NOMO-1 treated with dmso at 0.1 percent for 144 hours (cell line): ENCODE data around the gene TAF1B.

Source experiments
- DNase-seq: peaks from one replicate; lab custom pipeline; 2025; ENCODE audit not compliant: unreplicated experiment; lab: John Stamatoyannopoulos, UW

TAF1B gene

DNA sequence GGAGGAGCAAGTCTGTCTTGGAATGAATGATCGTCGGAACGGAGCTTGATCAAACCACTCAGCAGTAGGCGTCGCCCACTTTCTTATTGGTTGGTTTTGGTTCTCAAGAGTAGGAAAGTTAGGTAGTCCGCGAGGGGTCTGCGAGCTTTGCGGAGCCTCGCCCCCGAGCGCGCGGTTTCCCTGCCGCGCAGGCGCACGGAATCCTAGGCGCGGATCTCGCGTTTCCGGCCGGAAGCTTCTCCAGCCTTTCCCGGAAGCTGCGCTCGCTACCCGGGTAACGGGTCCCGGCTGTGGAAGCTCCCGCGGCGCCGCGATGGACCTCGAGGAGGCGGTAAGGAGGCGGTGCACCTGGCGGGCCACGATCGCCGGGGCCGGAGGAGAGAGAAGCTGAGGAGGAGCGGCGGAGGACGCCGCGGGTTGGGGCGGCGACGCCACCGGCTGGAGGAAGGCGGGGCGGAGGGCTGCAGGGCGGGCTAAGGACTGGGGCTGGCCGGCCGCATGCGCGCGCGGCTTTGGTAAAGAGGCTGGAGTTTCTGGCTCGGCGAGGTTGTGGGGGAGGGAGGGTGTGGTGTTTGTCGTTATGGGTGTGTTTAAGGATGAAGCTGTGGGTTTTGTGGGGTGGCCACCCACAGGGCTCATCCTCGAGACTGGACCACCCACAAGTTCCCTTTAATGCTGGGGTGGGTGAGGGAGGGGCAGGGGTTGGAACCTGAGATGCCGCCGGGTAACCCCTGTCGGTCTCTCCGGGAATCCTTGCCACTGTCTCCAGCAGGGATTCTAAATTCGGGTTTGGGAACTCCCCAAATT is at the start of gene TAF1B:
Gene TAF1B (plus strand): TSS at position 246 of the 807 bp plus-strand sequence. CDS start 68 bp downstream, at position 314.
- DNase-seq, result peak; percentile 94

DNA sequence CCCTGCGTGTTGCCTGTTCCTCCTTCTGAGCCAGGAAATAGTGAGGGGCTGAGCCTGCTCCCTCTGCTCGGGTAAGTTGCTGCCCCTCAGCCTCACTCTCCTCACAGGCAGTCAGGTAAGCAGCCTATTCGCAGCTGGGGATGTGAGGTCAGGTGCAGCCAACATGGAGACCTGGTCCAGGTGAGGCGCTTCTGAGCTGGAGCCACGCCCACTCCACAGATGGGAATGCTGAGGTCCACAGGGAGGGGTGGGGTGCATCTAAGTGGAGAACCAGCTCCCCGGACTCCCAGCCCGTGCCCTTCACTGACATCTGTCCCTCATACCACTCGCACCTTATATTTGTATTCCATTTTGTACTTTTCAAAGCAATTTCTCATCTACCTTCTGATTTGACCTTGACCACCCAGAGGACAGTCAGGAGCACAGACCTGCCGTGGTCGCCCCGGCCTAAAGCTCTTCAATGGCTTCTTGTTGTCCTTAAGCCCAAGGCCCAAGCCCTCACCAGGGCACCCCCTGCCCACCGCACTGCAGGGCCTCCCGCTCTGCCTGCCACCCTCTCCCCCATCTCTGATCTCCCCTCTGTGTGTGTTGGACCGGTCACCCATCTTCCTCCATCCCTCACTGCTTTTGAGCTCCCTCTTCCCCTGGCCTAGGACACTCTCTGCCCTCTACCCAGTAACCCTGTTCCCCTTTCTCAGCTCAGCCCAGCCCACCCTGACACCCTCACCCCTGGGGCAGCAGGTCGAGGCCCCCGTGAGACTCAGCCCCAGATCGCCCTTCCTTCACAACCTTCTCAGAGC is 49.2 kb upstream of the TAF1B start:
- DNase-seq, result no peak

DNA sequence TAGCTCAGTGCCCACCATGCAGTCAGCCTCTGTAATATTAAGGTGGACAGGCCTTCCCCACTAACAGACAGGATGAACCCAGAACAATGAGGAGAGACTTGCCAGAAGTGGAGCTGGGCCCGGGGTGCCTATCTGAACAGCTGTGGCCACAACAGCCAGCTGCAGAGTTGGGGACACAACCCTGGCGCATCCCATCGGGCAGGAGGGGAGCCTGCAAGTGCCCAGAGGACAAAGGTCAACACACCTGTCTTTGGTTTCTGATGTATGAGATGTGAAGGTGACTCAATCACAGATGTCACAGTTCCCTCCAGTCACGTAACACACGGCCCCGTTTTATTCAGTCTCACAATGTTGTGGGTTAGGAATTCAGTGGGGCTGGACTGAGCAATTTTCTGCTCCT is 48.2 kb upstream of the TAF1B start:
- no peak for DNase-seq

DNA sequence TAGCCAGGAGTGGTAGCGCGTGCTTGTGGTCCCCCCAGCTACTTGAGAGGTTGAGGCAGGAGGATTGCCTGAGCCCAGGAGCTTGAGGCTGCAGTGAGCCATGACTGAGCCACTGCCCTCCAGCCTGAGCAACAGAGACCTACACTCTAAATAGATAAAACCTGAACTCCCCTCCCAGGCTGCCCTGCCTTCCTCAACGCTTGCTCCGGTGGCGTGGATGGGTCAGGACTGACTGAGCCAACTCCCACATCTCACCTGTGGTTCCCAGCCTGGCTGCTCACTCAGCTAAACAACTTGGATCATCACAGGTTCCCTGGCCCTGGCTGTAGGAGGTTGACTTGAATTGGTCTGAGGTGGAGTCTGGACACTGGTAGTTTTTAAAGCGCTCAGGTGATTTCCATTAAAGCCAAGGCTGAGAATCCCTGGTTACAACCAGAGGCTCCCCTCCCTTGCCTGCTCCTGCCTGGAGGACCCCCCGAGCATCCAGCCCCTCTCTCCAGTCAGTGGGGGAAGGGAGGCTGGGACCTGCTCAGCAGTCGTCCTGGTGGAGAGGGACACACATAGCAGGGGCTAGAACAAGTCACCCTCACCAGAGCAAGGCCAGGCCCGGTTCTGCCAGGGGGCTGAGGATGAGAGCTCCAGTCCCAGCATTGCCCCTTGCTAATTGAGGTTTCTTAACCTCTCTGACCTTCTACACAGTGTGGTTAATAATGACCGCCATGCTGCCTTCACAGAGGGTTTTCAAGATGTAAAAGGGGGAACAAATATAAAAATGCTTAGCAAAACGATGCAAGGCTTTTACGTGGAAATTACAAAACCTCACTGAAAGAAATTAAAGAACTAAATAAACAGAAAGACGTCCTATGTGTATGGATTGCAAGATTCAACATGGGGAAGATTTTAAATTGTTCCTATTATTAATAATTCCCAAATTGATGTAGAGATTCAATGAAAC is 46.9 kb upstream of the TAF1B start:
- DNase-seq, result no peak

DNA sequence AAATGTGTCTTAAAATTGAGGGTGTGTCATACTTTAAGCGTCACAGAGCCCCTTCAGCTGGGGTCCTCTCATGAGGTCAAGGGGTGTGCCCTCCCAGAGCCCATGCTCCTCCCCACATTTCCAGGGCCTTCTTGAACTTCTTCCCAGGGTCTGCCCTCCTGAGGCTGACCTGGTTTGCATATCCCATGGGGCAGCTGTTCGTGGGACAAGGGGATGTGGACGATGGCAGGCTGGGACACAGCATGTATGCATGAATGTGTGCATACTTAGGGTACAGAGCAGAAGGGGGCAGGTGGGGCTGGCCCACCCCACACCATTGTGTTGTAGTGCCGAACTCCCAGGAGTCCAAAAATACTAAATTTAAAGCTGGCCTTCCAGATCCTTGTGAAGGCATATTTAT is 46.2 kb upstream of the TAF1B start:
- no peak for DNase-seq

DNA sequence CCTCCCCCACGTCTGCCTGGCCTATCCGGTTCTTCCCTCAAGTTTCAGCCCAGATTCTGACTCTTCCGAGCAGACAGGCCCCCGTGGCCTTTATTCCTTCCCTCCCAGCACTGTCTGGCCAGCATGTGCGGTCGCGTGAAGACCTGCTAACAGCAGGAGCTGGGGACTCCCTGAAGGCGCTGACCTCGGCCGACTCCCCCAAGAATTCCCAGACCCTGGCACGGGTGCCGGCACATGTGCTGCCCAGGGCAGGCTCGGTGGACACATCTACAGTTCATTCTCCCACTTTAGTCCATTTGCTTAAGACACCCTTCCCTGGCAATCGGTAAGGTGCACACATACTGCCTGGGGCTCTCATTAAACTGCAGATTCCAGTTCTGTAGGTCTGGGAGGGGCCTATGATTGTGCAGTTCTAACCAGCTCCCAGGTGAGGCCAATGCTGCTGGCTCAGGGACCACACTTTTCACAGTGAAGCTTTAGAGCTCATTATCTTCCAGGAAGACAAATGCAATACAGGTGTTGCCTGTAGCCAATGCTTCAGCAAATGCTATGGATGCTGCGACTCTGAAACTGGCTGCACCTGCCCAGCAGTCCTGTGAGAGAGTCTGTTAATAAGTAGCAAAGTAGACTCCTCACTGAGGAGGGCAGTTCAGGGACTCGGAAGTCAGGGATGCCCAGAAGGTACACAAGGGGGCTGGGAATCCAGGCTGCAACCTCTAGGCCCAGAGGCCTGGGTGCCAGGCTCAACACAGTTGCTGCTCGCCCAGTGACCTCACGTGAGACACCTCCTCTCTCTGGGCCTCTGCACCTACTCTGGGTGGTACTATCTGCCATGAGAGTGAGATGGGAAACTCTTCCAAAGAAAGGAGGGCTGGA is 45.4 kb upstream of the TAF1B start:
- no peak for DNase-seq

DNA sequence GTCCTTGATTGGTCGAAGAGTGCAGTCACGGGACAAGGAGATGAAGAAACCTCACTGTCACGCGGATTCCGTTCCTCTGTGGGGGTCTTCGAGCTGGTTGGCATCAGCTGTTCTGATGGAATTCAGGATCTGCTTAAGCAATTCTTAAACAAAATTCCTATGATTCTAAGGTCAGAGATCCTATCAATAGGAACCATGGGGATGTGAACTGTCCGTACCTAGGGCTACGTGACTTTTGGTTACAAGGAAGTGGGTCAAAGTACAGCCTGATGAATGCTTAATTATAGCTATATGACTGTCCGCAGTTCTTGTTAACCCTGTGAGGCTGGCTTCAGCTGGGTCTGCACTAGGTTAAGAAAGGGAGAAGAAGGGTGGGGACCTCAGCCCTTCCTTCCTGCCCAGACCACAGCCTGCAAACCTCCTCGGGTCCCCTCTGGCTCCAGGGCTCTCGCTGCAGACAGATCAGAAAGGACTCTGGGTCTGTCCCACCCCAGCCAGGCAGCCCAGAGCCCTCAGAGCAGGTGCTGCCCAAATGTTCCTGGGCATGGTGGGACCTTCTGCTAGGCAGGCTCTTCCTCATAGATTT is 44.2 kb upstream of the TAF1B start:
- DNase-seq, result peak; percentile 73

DNA sequence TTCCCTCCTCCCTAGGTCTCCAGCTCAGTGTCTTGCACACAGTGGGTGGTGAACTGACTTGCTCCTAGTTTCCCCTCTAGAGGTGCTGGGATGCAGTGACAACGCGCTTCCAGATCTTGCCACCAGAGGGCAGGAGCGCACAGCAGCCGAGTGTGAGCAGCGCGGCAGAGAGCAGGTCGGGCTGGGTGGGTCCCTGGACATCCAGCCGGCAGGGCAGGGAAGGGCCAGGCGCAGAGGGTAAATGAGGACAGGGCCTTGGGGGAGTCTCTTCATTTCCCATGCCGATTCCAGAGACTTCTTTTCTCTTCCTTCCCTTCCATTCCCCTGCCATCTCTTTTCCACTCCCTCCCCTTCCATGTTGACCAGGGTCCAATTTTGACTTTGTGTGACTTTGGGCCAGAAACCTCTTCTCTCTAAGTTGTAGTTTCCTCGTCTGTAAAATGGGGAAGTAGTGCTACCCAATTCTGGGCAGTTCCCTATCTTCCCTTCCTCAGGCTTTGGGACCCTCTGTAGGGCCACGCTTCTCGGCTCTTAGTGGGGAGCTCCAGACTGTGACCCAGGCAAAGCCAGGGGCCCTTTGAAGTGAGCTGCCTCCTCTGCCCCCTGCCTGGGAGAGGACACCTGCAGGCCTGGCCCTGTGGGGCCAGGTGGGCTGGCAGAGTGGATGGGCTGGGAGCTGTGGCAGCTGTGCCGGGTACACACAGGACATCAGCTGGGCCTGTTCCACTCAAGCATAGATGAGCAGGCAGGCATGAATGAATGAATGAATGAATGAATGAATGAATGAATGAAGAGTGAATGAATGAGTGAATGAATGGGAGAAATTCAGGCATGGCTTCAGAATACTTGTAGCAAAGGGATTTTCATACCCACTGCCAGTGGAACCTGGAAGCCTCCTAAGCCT is 43.3 kb upstream of the TAF1B start:
- DNase-seq, result peak; percentile 88

DNA sequence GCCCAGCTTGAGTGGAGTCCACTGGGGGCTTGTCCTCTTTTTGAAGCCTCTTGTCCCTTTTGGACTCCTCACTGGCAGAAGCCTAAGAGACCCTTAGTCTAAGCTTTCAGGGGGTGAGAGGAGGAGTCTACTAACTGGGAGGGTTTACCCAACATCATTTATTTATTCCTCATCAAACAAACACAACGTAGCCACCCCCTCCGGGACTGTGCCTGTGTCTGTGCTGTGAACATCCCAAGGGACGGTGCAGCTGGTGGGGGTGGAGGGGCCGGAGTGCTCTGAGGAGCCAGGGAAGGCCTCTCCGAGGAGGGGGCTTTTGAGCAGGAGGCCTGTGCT is 42.7 kb upstream of the TAF1B start:
- no peak for DNase-seq

DNA sequence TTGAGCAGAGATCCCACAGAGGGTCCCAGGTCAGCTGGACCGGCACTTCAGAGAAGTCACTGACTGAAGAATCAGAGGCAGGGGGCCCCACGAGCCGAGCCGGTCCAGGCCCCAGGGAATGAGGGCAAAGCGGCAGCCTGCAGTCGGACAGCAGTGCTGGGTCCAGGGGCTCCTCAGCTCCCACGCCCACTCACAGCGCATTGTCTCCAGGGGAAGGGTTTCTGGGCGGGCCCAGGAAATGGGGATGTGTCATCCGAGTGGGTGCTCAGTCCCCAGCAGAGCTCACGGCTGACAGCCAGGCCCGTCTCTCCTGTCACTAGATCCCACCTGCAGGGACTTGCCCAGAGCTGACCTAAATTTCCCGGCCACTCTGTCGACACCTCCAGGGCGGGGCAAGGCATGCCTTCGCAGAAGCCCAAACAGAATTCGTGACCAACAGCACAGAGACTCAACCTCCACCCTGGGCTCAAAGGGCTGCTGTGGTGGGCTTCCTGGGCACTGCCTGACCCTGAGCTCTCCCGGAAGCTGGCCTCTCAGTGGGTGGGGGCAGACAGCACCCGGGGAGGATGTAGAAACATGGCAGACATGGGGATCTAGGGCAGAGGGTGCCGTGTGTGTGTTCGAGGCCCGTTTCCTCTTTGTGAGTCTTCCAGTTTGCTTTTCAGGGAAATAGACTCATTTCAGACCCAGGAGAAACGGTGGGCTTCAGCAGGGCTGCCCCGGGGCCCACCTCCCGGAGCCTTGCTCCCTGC is 42.1 kb upstream of the TAF1B start:
- peak; percentile 29 for DNase-seq

DNA sequence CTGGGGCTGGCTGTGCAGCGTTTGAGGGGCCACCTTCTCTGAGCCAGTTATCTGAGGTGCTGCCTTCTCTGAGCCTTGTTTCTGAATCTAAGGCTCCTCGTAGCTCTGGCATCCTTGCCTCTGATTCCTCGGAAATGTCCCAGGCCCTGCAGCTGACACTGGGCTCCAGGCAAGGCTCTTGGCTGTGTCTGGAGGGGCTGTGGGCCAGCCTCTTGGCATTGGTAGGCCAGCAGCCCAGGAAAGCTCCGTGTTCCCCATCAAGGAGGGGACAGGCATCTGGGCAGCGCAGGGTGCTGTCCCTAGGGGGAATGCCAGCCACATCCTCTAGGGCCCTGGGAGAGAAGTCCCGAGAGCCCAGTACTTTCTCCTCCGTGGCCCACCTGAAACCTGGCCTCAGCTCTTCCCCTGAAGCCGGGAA is 40.7 kb upstream of the TAF1B start:
- DNase-seq, result no peak

DNA sequence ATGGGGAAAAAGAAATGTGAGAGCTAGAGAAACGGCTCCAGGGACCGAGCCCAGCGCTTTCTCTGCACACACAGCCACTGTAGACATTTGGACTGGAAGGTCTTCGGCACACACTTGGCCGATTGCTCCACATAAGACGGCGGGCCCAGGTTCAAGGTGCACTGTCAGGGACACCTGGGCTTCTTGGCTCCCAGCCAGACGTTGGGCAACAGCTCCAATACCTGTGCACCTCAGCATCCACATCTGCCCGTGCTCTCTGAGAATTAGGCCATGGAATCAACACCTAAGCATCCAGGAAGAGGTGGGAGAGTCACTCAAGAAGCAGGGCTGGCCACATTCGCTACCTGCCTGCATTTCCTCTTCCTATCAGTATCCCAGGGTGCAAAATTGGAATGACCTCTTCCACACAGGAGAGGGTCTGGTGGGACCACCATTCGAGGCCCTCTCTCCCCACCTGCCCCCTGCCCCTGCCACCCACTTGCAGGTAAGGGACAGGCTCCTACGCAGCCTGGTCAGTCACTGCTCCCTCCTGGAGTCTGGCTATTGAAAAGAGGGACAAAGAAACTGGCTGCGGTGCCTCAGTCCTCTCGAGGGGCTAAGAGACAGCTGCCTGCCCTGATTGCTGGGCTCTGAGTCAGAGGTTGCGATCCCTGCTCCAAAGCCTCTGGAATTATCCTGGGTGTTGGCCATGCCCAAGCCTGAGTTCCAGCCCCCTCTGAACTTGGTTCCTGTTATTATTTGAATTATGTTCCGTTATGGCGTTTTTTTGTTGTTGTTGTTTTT is 40.1 kb upstream of the TAF1B start:
- DNase-seq, result no peak

DNA sequence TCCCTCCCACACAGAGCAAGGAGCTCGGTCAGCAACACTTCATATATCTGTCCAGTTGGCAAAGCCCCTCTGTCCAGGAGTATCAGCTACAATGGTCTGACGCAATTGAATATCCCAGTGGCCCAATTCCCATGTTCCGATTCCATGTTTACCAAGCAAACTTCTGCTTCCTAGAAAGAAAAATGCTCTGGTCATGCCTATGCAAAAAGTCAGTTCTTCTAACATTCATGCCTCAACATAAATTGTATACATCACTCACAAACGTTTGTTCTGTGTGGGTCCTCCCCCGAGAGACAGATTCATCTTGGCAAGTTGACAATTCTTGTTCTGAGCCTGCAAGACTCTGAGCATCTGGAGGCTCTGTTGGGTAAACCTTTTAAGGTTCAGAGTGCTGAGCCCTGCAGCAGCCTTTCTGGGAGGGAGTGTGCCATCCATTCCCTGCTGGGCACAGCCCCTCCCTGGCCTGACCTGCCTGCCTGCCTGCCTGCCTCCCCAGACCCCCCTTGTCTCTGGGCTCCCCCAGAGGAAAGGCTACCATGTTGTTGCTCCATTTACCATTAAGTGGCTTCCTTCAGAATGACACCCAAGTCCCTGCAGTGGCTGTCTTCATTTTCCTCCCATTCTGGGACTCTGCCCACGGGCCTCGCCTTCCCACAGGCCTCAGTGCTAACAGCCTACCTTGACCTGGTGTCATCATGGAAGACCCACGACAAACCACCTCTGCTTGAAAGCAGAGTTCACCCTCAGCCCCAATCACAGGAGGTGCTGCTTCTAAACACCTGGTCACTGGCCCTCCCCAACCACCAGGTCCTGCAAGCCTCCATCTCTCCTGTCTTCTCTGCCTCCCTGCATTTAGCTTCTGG is 37.6 kb upstream of the TAF1B start:
- no peak for DNase-seq

DNA sequence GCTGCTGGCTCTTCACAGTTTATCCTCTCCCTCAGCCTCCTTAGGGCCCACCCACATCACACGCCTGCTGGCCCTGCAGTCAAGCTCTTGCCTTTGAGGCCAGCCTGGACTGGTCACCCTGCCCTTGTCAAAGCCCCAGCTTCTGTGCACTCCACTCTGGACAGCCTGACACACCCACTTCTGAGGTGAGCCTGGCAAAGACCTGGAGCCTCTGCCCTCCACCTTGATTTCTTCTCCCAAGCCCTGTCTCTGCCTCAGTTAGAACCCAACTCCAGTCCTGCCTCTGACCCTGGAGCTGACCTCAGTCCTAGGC is 37.0 kb upstream of the TAF1B start:
- DNase-seq, result no peak

DNA sequence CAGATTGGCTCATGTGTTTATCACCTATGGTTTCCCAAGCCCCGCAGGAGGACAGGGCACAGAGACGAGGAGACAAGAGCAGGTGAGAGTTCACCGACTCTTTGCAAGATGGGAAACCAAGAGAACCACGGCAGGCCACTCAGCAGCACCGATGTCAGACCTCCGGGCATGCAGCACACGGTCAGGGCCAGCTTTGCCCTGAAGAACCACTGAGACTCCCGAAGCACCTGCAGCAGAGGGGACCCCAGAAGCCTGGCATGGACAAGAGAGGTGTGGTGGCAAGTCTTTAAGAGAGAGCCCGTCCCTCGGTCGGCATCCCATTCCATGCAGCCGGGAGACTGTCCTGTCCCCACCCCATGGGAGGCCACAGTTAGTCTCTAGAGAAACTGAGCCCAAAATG is 36.6 kb upstream of the TAF1B start:
- no peak for DNase-seq

DNA sequence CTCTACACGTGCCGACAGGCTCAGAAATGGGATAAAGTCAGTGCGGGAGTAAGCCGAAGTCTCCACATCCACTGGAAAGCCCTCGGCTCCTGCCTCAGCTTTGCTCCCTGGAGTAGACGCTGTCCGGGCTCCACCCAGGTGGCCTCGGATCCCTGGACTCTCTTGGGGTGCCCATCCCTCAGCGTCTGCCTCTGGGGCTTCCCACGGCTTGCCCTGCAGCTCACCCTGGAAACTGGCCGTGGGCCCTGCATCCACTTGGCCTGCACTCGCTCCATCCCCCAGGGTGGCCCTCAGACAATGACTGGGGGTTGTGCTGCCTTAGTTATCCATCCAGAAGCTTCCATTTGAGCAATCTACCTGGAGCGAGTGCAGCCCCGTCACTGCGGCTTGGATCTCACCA is 36.2 kb upstream of the TAF1B start:
- no peak for DNase-seq
